T follicular helper cell (primary cell): ENCODE data around the gene PODXL2.
"Not testable (repeated sequence)": the region's sequence is repeated elsewhere in the genome, so short reads cannot be mapped to it uniquely, and the experiment has no call there.

Source experiments
- DNase-seq: peaks from one replicate; pipeline ENCODE4 v3.0.0-alpha.2; 2020; ENCODE audit warnings: low read depth

PODXL2 gene

GRCh38 chr3:127688416-127689265 lies 59.7 kb downstream of the PODXL2 start:
- DNase-seq, result no peak

- DNase-seq, result no peak
These were observed 60.4 kb downstream of the PODXL2 start for GRCh38 chr3:127689266-127689860.

- DNase-seq, result no peak
These were observed 61.1 kb downstream of the PODXL2 start for GRCh38 chr3:127690106-127690505.

- no peak for DNase-seq
These were observed 62.0 kb downstream of the PODXL2 start for GRCh38 chr3:127690823-127691452.

- no peak for DNase-seq
These were observed 62.5 kb downstream of the PODXL2 start for GRCh38 chr3:127691489-127691888.

GRCh38 chr3:127691974-127692373 lies 63.0 kb downstream of the PODXL2 start:
- no peak for DNase-seq

- DNase-seq, result no peak
These were observed 63.7 kb downstream of the PODXL2 start for GRCh38 chr3:127692501-127693335.

- no peak for DNase-seq
These were observed 64.4 kb downstream of the PODXL2 start for GRCh38 chr3:127693336-127693843.

GRCh38 chr3:127694467-127695215 lies 65.7 kb downstream of the PODXL2 start:
- peak; percentile 23 for DNase-seq

GRCh38 chr3:127697551-127698240 lies 68.7 kb downstream of the PODXL2 start:
- DNase-seq, result peak; percentile 29

GRCh38 chr3:127698286-127698685 lies 69.3 kb downstream of the PODXL2 start:
- no peak for DNase-seq

- DNase-seq, result no peak
These were observed 69.9 kb downstream of the PODXL2 start for GRCh38 chr3:127698691-127699415.

GRCh38 chr3:127699416-127700300 lies 70.7 kb downstream of the PODXL2 start:
- no peak for DNase-seq

- DNase-seq, result no peak
These were observed 71.4 kb downstream of the PODXL2 start for GRCh38 chr3:127700406-127700805.

- DNase-seq, result no peak
These were observed 72.4 kb downstream of the PODXL2 start for GRCh38 chr3:127701280-127701911.

- DNase-seq, result no peak
These were observed 73.2 kb downstream of the PODXL2 start for GRCh38 chr3:127702151-127702578.

GRCh38 chr3:127704840-127705239 lies 75.9 kb downstream of the PODXL2 start:
- DNase-seq, result not testable (repeated sequence)

GRCh38 chr3:127706312-127706711 lies 77.3 kb downstream of the PODXL2 start:
- DNase-seq, result no peak
